Hepatocyte (in vitro differentiated cells): ENCODE measurements around the gene KCNS1.

ENCODE experiments used
- CTCF ChIP-seq: fragments of 200-600 bp; sonication (generic); IDR thresholded peaks from 2 replicates; pipeline ENCODE4 v1.5.1; 2016; ENCODE audit warnings: antibody characterized with exemption, mild to moderate bottlenecking; ENCODE audit not compliant: poor library complexity
- EZH2 ChIP-seq: fragments of 200-600 bp; sonication (generic); IDR thresholded peaks from 2 replicates; pipeline ENCODE4 v1.6.1; 2016; ENCODE audit warnings: antibody characterized with exemption, mild to moderate bottlenecking, borderline replicate concordance
- EZH2phosphoT487 ChIP-seq: fragments of 200-600 bp; sonication (generic); IDR thresholded peaks from one replicate; pipeline ENCODE4 v1.6.1; 2018; ENCODE audit warnings: antibody characterized with exemption, mild to moderate bottlenecking, low read depth, moderate library complexity; ENCODE audit not compliant: unreplicated experiment, severe bottlenecking

- TF ChIP-seq CTCF = no peak
- no peak for TF ChIP-seq EZH2
- no peak for TF ChIP-seq EZH2phosphoT487
These were observed 45.9 kb downstream of the KCNS1 start for GRCh38 chr20:45055056-45055455.
